Panc1 (cell line): ENCODE data around the gene ALDH9A1. TPM values are rescaled to one million over a fixed set of nuclear protein-coding genes. Genes with fewer than 3 reads are reported as not detected.

Experiments
- ATAC-seq: fragments of 200-7000 bp; cut with Tn5 transposase; 2 replicates; pipeline ENCODE4 v1.9.1; 2020; ENCODE audit warnings: mild to moderate bottlenecking, moderate library complexity
- BruUV-seq: library from RNA; stranded (reverse); fragments of 400-500 nt; replicated peaks from 2 replicates; lab custom pipeline; 2021; lab: Mats Ljungman, UMichigan
- CTCF ChIA-PET: fragments of 300-600 bp; sonication (Branson Sonifier 250); formaldehyde crosslinking; loops from one replicate; lab custom pipeline; 2022; ENCODE audit warnings: antibody characterized with exemption; lab: Charles Lee
- POLR2A ChIA-PET: fragments of 300-600 bp; sonication (Branson Sonifier 250); formaldehyde crosslinking; loops from one replicate; lab custom pipeline; 2022; ENCODE audit warnings: antibody characterized with exemption; lab: Charles Lee
- DNase-seq: peaks from one replicate; pipeline ENCODE4 v3.0.0-alpha.2; 2010; ENCODE audit warnings: low read depth, low spot score
- H3K27ac ChIP-seq: 2 replicates; pipeline ENCODE4 v1.5.1; 2011; ENCODE audit warnings: mild to moderate bottlenecking, low read length, inconsistent platforms
- H3K27me3 ChIP-seq: fragments of 200-500 bp; sonication (Bioruptor generic); 2 replicates; pipeline ENCODE4 v1.6.0; 2014; ENCODE audit warnings: low read length, inconsistent platforms; ENCODE audit not compliant: control insufficient read depth, insufficient read depth
- H3K36me3 ChIP-seq: fragments of 200-500 bp; sonication (Bioruptor generic); 2 replicates; pipeline ENCODE4 v1.5.1; 2014; ENCODE audit warnings: inconsistent platforms, mild to moderate bottlenecking, low read length, moderate library complexity; ENCODE audit not compliant: control insufficient read depth, insufficient read depth
- H3K4me1 ChIP-seq: 2 replicates; pipeline ENCODE4 v1.5.1; 2011; ENCODE audit warnings: inconsistent platforms, mild to moderate bottlenecking, low read length, moderate library complexity; ENCODE audit not compliant: control insufficient read depth, insufficient read depth
- H3K4me3 ChIP-seq, 2 experiments: 2 replicates each; pipeline ENCODE4 v1.5.1; 2011 to 2012; ENCODE audit warnings: low read depth in 2 of 2, low read length in 2 of 2, mild to moderate bottlenecking in 2 of 2, inconsistent platforms in 1 of 2, moderate library complexity in 1 of 2
- H3K9me3 ChIP-seq: fragments of 200-500 bp; sonication (Bioruptor generic); 2 replicates; pipeline ENCODE4 v1.5.1; 2014; ENCODE audit warnings: low read depth, mild to moderate bottlenecking, inconsistent platforms, low read length, moderate library complexity; ENCODE audit not compliant: control insufficient read depth, insufficient read depth
- POLR2AphosphoS5 ChIP-seq: IDR thresholded peaks from 2 replicates; pipeline ENCODE4 v1.6.1; 2012; ENCODE audit warnings: mild to moderate bottlenecking, low read depth, low read length, moderate library complexity
- SIN3A ChIP-seq: IDR thresholded peaks from 2 replicates; pipeline ENCODE4 v1.6.1; 2012; ENCODE audit warnings: low read depth, mild to moderate bottlenecking, low read length, moderate library complexity, borderline replicate concordance; ENCODE audit not compliant: insufficient read depth
- TCF7L2 ChIP-seq: IDR thresholded peaks from 2 replicates; pipeline ENCODE4 v1.6.1; 2011; ENCODE audit warnings: mild to moderate bottlenecking, low read depth, low read length, inconsistent platforms
- in situ Hi-C: cut with HindIII; loops from 2 replicates; pipeline ENCODE4 v1.10.0; 2016; ENCODE audit warnings: low sequenced_read_pairs, low pct_unique_long_range_greater_than_20kb
- intact Hi-C: fragments of 100-400 bp; cut with micrococcal nuclease; formaldehyde crosslinking; loops from one replicate; pipeline ENCODE4 v1.10.0; 2022; ENCODE audit not compliant: unreplicated experiment
- total RNA-seq: library from RNA; stranded (reverse); gene quantifications from one replicate; pipeline ENCODE4 v1.2.1, GENCODE V29; 2021; ENCODE audit not compliant: unreplicated experiment
- TF ChIP-seq, protein P1 (sequence below): fragments of 450-650 bp; IDR thresholded peaks from 2 replicates; pipeline ENCODE4 v1.5.1; 2017; ENCODE audit warnings: mild to moderate bottlenecking
- TF ChIP-seq, protein P2 (sequence below), 2 experiments: IDR thresholded peaks; 2 replicates each; pipeline ENCODE4 v1.6.1; 2011 to 2012; ENCODE audit warnings: low read depth in 2 of 2, control low read depth in 1 of 2, low read length in 1 of 2, mild to moderate bottlenecking in 1 of 2, moderate library complexity in 1 of 2; ENCODE audit not compliant: insufficient read depth in 1 of 2

The ALDH9A1 gene
- total RNA-seq, 1 experiment from 2014 or later, result 30.3 TPM

DNA sequence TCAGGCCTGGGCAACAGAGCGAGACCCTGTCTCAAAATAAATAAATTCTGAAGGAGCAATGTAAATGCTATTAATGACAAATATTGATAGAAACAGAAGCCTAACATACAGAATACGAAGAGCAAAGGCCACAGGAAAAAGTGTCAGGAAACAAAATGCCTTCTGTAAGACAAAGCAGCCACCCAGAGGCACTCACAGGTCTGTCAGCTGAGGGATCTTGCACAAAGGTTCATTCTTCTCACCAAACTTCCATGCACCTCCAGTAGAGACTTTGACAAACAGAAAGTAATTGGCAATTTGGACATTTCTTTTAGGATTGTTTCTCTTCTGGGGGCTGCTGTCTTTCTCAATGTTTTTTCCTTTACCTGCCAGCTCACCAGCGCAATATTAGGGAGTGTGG, 1.2 kb upstream of the ALDH9A1 start:
- no peak overlapping the region for H3K4me3 ChIP-seq
- TF ChIP-seq SIN3A (no peak), TCF7L2 (no peak), POLR2AphosphoS5 (no peak)
- TF ChIP-seq, protein P1, sequence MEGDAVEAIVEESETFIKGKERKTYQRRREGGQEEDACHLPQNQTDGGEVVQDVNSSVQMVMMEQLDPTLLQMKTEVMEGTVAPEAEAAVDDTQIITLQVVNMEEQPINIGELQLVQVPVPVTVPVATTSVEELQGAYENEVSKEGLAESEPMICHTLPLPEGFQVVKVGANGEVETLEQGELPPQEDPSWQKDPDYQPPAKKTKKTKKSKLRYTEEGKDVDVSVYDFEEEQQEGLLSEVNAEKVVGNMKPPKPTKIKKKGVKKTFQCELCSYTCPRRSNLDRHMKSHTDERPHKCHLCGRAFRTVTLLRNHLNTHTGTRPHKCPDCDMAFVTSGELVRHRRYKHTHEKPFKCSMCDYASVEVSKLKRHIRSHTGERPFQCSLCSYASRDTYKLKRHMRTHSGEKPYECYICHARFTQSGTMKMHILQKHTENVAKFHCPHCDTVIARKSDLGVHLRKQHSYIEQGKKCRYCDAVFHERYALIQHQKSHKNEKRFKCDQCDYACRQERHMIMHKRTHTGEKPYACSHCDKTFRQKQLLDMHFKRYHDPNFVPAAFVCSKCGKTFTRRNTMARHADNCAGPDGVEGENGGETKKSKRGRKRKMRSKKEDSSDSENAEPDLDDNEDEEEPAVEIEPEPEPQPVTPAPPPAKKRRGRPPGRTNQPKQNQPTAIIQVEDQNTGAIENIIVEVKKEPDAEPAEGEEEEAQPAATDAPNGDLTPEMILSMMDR, result no peak
- TF ChIP-seq, protein P2, sequence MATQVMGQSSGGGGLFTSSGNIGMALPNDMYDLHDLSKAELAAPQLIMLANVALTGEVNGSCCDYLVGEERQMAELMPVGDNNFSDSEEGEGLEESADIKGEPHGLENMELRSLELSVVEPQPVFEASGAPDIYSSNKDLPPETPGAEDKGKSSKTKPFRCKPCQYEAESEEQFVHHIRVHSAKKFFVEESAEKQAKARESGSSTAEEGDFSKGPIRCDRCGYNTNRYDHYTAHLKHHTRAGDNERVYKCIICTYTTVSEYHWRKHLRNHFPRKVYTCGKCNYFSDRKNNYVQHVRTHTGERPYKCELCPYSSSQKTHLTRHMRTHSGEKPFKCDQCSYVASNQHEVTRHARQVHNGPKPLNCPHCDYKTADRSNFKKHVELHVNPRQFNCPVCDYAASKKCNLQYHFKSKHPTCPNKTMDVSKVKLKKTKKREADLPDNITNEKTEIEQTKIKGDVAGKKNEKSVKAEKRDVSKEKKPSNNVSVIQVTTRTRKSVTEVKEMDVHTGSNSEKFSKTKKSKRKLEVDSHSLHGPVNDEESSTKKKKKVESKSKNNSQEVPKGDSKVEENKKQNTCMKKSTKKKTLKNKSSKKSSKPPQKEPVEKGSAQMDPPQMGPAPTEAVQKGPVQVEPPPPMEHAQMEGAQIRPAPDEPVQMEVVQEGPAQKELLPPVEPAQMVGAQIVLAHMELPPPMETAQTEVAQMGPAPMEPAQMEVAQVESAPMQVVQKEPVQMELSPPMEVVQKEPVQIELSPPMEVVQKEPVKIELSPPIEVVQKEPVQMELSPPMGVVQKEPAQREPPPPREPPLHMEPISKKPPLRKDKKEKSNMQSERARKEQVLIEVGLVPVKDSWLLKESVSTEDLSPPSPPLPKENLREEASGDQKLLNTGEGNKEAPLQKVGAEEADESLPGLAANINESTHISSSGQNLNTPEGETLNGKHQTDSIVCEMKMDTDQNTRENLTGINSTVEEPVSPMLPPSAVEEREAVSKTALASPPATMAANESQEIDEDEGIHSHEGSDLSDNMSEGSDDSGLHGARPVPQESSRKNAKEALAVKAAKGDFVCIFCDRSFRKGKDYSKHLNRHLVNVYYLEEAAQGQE (IDR thresholded peaks at IDR 0.05; ENCODE audit: insufficient read depth in 1 of 2, low read depth in 2 of 2, low read length in 1 of 2), result no peak
- DNase-seq (no peak), ATAC-seq (no peak)
- CTCF ChIA-PET, result no interaction called here
- H3K27me3 ChIP-seq, result no peaks in the 10 kb centered on the region; the same call in 1 of the 2 replicates
- BruUV-seq, result no TSS peak
- POLR2A ChIA-PET, result no interaction called here
- no peak overlapping the region for H3K27ac ChIP-seq
- intact Hi-C loops, result no loop called here
- peaks cover 15% of the 10 kb centered on the region for H3K4me1 ChIP-seq
- in situ Hi-C loops, result no loop called here
- no peaks in the 10 kb centered on the region; the same call in 1 of the 2 replicates for H3K36me3 ChIP-seq
- no peaks in the 10 kb centered on the region for H3K9me3 ChIP-seq

DNA sequence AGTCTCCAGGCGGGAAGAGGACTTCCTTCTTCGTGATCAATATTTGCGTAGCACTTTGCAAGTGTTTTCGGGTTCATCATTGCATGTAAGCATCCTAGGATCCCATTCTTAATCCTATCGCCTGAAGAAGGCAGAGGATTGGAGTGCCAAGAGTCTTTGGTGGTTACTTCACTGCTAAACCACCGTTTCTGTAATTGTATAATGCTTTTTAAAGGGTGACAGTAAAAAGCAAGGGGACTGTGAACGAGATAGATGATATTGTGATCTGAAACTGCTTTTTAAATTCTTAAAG, 345 bp upstream of the ALDH9A1 start:
- in situ Hi-C loops (no loop called here), intact Hi-C loops (no loop called here)
- CTCF ChIA-PET, result no interaction called here
- Histone ChIP-seq H3K4me1 (peaks cover 15% of the 10 kb centered on the region), H3K27me3 (no peaks in the 10 kb centered on the region; the same call in 1 of the 2 replicates), H3K36me3 (no peaks in the 10 kb centered on the region; the same call in 1 of the 2 replicates), H3K9me3 (no peaks in the 10 kb centered on the region), H3K27ac (peak overlapping the region; percentile 86), H3K4me3 (peak overlapping the region; percentile 71 to 97)
- ATAC-seq (no peak), DNase-seq (peak; percentile 30)
- TF ChIP-seq SIN3A (no peak), POLR2AphosphoS5 (no peak; the same call in 1 of the 2 replicates), TCF7L2 (no peak)
- TF ChIP-seq, protein P1, result no peak
- TF ChIP-seq, protein P2 (IDR thresholded peaks at IDR 0.05; ENCODE audit: insufficient read depth in 1 of 2, low read depth in 2 of 2, low read length in 1 of 2), result no peak
- POLR2A ChIA-PET, result no interaction called here
- BruUV-seq, result no TSS peak
